Uterus (tissue), 2 donors: ENCODE measurements around the gene CACNA1C.

Experiments
- POLR2A ChIP-seq, 2 donors: fragments of 450-650 bp; IDR thresholded peaks; one replicate each; pipeline ENCODE4 v1.6.1; 2016; ENCODE audit warnings: antibody characterized with exemption in 2 of 2, mild to moderate bottlenecking in 1 of 2, moderate library complexity in 1 of 2
- TF ChIP-seq, protein P1 (sequence below), 4 experiments: fragments of 200-600 bp in 2 of 4; fragments of 450-650 bp in 2 of 4; sonication (generic) in 2 of 4; IDR thresholded peaks; one replicate each; pipeline ENCODE4 v1.5.1; 2016 to 2019; ENCODE audit warnings: antibody characterized with exemption in 4 of 4, mild to moderate bottlenecking in 2 of 4, moderate library complexity in 1 of 4

- TF ChIP-seq, protein P1, sequence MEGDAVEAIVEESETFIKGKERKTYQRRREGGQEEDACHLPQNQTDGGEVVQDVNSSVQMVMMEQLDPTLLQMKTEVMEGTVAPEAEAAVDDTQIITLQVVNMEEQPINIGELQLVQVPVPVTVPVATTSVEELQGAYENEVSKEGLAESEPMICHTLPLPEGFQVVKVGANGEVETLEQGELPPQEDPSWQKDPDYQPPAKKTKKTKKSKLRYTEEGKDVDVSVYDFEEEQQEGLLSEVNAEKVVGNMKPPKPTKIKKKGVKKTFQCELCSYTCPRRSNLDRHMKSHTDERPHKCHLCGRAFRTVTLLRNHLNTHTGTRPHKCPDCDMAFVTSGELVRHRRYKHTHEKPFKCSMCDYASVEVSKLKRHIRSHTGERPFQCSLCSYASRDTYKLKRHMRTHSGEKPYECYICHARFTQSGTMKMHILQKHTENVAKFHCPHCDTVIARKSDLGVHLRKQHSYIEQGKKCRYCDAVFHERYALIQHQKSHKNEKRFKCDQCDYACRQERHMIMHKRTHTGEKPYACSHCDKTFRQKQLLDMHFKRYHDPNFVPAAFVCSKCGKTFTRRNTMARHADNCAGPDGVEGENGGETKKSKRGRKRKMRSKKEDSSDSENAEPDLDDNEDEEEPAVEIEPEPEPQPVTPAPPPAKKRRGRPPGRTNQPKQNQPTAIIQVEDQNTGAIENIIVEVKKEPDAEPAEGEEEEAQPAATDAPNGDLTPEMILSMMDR (IDR thresholded peaks at IDR 0.05), result no peak
- no peak for TF ChIP-seq POLR2A (IDR thresholded peaks at IDR 0.05)
Measured at GRCh38 chr12:2646341-2646740, 593.6 kb downstream of the CACNA1C start.
